Activated T-helper 17 cell treated with anti-CD3 and anti-CD28 coated beads, Interleukin-2, amount 50 U/mL, for 72 hours (primary cell): Measurements from ENCODE around the gene SEC23A. TPM values are rescaled to one million over a fixed set of nuclear protein-coding genes. Genes with fewer than 3 reads are reported as not detected.
"Not testable (repeated sequence)": the region's sequence is repeated elsewhere in the genome, so short reads cannot be mapped to it uniquely, and the experiment has no call there.

Experiments
- ATAC-seq: fragments of 150-1000 bp; cut with Tn5 transposase; replicated peaks from 2 replicates; pipeline ENCODE4 v1.10.0; 2021; ENCODE audit warnings: mild to moderate bottlenecking, moderate library complexity
- H3K27ac Mint-ChIP-seq: one replicate; pipeline ENCODE4 v1.8.0; 2022; ENCODE audit warnings: mixed read lengths
- H3K27me3 Mint-ChIP-seq: one replicate; pipeline ENCODE4 v1.8.0; 2022; ENCODE audit warnings: mixed read lengths
- H3K36me3 Mint-ChIP-seq: one replicate; pipeline ENCODE4 v1.8.0; 2022; ENCODE audit warnings: low read depth, mild to moderate bottlenecking, mixed read lengths
- H3K4me1 Mint-ChIP-seq: one replicate; pipeline ENCODE4 v1.8.0; 2022; ENCODE audit warnings: mixed read lengths
- H3K4me3 Mint-ChIP-seq: one replicate; pipeline ENCODE4 v1.8.0; 2022; ENCODE audit warnings: mild to moderate bottlenecking, mixed read lengths
- H3K9me3 Mint-ChIP-seq: one replicate; pipeline ENCODE4 v1.8.0; 2022; ENCODE audit warnings: mixed read lengths
- total RNA-seq, 2 donors: library from RNA; stranded (reverse); gene quantifications; one replicate each; pipeline ENCODE4 v1.2.3, GENCODE V29; 2022

Gene SEC23A
- total RNA-seq, 2 donors from 2014 or later: 48.3 to 50.9 TPM

DNA sequence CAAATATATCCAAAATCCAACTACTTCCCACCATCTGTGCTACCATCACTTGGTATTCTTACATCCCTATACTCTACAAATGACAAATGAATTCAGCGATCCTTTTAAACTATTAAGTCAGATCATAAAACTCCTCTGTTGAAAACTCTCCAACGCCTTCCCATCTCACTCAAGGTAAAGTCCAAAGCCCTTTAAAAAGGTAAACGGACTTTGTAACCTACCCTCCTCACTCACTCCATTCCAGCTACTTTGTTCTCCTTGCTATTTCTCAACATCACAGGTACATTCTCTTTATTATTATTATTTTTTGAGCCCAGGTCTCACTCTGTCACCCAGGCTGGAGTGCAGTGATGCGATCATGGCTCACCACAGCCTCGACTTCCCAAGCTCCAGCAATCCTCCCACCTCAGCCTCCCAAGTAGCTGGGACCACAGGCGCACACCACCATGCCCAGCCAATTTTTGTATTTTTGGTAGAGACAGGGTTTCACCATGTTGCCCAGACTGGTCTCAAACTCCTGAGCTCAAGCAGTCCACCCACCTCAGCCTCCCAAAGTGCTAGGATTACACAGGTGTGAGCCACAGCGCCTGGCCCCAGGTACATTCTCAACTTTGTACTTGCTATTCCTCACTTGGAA is 33.7 kb downstream of the SEC23A start:
- H3K4me1 Mint-ChIP-seq, ATAC-seq, H3K4me3 Mint-ChIP-seq, H3K27me3 Mint-ChIP-seq, H3K9me3 Mint-ChIP-seq: not testable (repeated sequence)
- Mint-ChIP-seq H3K36me3 (peaks cover 96% of the 10 kb centered on the region), H3K27ac (peak overlapping the region; percentile 28)

DNA sequence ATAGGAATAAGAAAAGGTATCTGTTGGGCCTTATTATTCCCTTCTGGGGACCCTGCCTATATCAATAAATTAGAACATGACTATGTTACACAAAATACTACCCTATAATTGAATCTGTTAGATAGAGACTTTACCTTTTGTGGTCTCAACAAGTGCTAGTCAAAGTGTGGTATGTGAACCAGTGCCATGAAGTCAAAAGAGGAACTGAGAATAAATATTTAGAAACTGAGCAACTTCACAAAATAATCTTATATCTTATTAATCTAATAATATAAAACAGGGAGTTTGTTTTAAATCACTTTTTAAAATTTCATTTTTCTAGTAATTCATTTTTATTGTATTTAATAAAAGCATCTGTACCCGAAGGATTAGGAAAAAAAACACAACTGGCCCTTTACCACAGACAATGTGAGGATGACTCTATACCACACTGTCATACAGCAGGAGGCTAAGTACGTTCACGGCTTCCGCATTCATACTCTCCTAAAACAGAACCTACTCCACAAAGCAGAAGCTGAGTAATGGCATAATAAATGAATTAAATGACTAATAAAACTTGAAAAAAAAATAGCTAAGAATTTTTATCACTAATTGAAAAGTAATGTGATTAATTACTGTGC is 42.1 kb downstream of the SEC23A start:
- no peak overlapping the region for H3K27ac Mint-ChIP-seq
- peaks cover 100% of the 10 kb centered on the region for H3K36me3 Mint-ChIP-seq
- no peak for ATAC-seq
- no peaks in the 10 kb centered on the region for H3K4me1 Mint-ChIP-seq
- no peaks in the 10 kb centered on the region for H3K9me3 Mint-ChIP-seq
- H3K4me3 Mint-ChIP-seq: no peak overlapping the region
- H3K27me3 Mint-ChIP-seq: no peaks in the 10 kb centered on the region

DNA sequence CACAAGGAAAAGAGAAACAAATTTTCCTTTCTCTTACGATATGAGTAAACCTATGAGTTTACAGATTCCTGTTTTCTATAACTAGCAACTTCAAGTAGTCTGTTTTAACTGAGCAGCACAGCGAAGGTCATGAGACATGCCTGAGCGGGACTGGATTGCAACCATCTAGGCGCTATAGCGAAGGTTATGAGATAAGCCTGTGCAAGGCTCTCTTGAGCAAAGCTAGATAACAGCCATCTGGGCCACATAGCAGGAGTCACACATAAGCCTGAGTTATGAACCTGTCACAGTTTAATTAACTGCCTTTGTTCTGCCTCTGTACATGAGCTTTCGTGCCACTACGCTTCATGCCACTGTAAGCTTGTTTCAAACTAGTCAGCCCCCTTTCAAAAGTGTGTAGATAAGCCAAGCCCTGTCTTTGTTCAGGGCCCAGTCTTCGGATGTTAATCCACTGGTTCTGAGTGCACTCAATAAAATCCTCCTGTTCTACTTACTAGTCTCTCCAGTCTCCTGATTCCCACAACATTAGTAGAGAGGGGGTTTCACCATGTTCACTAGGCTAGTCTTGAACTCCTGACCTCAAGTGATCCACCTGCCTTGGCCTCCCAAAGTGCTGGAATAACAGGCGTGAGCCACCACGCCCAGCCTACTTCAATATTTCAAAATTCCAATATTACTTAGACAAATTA is 47.1 kb downstream of the SEC23A start:
- H3K27ac Mint-ChIP-seq: no peak overlapping the region
- H3K4me1 Mint-ChIP-seq: no peaks in the 10 kb centered on the region
- ATAC-seq: no peak
- H3K36me3 Mint-ChIP-seq: peaks cover 100% of the 10 kb centered on the region
- H3K4me3 Mint-ChIP-seq: no peak overlapping the region
- no peaks in the 10 kb centered on the region for H3K27me3 Mint-ChIP-seq
- H3K9me3 Mint-ChIP-seq: no peaks in the 10 kb centered on the region

DNA sequence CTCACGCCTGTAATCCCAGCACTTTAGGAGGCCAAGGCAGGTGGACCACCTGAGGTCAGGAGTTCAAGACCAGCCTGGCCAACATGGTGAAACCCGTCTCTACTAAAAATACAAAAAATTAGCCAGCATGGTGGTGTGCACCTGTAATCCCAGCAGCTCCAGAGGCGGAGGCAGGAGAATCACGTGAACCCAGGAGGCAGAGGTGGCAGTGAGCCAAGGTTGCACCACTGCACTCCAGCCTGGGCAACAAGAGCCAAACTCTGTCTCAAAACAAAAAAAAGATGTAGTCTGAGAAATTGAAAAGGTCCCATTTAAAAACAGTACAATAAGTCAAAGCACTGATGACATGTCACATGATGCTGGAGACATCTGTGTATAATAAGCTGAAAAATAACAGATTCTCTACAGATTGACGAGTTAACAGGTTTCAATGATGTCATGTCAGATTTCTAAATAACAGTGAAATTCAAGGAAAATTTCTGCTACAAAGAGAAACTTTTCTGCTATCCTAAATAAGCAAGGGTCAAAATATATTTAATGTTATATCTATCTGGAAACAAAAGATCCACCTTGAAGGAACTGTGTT is 50.1 kb downstream of the SEC23A start:
- not testable (repeated sequence) for H3K4me1 Mint-ChIP-seq, H3K27ac Mint-ChIP-seq, H3K4me3 Mint-ChIP-seq, H3K9me3 Mint-ChIP-seq, H3K27me3 Mint-ChIP-seq, ATAC-seq
- peaks cover 99% of the 10 kb centered on the region for H3K36me3 Mint-ChIP-seq

DNA sequence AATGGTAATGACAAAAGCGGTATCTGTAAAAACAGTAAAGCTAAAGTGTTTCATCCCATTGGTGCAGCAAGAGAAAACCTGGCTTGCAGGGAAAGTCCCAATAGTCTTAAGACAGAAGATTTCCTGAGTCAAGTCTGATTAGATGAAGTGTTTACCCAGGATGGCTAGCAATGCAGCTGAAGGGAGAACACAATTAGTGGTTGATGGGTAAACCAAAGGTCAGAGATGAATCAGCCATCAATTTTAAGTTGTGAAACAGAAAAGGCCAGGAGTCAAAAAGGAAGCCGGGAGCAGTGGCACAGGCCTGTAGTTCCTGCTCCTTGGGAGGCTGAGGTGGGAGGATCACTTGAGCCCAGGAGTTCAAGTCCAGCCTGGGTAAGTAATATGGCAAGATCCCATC is 52.6 kb downstream of the SEC23A start:
- peak; percentile 76 for ATAC-seq
- peak overlapping the region; percentile 36 for H3K27ac Mint-ChIP-seq
- H3K9me3 Mint-ChIP-seq: no peaks in the 10 kb centered on the region
- H3K36me3 Mint-ChIP-seq: peaks cover 99% of the 10 kb centered on the region
- H3K4me3 Mint-ChIP-seq: no peak overlapping the region
- H3K27me3 Mint-ChIP-seq: no peaks in the 10 kb centered on the region
- peaks cover 4% of the 10 kb centered on the region for H3K4me1 Mint-ChIP-seq

DNA sequence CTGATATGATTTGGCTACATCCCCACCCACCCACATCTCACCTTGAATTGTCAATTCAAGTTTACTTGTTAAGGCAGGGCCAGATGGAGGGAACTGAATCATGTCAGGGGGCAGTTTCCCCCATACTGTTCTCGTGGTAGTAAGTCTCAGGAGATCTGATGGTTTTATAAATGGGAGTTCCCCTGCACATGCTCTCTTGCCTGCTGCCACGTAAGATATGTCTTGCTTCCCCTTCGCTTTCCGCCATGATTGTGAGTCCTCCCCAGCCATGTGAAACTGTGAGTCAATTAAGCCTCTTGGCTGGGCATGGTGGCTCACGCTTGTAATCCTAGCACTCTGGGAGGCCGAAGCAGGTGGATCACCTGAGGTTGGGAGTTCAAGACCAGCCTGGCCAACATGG is 57.1 kb downstream of the SEC23A start:
- peak; percentile 64 for ATAC-seq
- not testable (repeated sequence) for H3K9me3 Mint-ChIP-seq, H3K27me3 Mint-ChIP-seq, H3K4me3 Mint-ChIP-seq, H3K4me1 Mint-ChIP-seq, H3K27ac Mint-ChIP-seq
- peaks cover 92% of the 10 kb centered on the region for H3K36me3 Mint-ChIP-seq

DNA sequence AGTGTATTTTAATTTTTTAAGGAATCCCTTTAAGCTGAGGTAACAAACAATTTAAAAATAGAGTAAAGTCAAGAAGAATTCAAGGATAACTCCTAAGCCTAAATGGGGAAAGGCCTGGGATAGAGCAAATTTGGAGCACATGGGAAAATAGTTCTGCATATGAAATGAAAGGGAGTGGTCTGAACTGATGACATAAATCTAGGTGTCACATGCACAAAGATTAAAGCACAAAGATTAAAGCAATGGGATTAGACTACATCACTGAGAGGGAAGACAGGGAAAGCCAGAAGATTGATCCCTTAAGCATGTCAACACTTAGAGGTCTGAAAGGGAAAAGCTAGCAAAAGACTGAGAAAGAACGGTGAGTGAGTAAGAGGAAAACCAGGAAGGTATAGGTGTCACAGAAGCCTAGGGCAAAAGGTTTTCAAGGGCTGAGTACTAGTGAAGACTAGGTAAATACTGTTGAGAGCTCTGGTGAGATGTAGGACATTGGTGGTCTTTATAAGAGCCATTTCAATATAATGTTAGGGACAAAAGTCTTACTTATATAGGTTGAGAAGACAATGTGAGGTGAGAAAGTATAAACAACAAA is 59.6 kb downstream of the SEC23A start:
- Mint-ChIP-seq H3K36me3 (peaks cover 75% of the 10 kb centered on the region), H3K4me1 (peaks cover 4% of the 10 kb centered on the region), H3K27me3 (no peaks in the 10 kb centered on the region), H3K4me3 (no peak overlapping the region), H3K27ac (peak overlapping the region; percentile 17), H3K9me3 (no peaks in the 10 kb centered on the region)
- no peak for ATAC-seq

DNA sequence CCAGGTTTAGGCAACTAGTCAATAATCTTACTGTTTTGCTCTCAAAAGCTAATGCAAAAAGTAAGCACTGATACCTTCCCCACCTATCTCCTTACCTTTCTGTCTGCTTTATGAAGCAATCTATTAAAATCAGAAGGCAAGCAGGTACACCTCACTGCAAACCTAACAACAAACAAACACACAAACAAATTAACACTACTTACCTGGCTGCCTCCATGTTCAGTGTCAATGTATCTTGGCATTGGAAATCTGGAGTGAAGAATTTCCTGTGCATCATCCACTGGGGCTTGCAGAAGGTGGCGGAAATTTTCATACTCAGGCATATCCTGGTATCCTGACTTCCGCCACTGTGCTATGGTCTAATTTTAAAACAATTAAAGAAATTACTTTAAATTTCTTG is 62.5 kb downstream of the SEC23A start:
- no peak for ATAC-seq
- Mint-ChIP-seq H3K36me3 (peaks cover 46% of the 10 kb centered on the region), H3K9me3 (no peaks in the 10 kb centered on the region), H3K4me3 (no peak overlapping the region), H3K27ac (no peak overlapping the region), H3K27me3 (no peaks in the 10 kb centered on the region), H3K4me1 (no peaks in the 10 kb centered on the region)

DNA sequence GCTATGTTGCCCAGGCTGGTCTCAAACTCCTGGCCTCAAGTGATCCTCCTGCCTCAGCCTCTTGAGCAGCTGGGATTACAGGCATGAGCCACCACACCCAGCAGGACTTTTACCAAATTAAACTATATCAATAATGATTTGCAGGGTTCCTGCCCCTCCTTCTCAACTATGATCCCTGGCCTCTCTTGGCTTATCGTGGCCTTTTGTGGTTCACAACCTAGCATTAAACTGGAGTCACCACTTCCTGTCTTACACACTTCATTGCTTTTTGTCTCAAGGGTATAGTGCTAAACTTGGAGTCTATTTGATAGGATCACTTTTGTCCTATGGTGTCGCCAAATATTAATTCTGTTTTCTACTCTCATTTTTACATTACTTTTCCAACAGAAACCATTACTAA is 64.5 kb downstream of the SEC23A start:
- Mint-ChIP-seq H3K4me3 (no peak overlapping the region), H3K4me1 (no peaks in the 10 kb centered on the region), H3K9me3 (no peaks in the 10 kb centered on the region), H3K27ac (no peak overlapping the region), H3K36me3 (peaks cover 36% of the 10 kb centered on the region), H3K27me3 (no peaks in the 10 kb centered on the region)
- no peak for ATAC-seq

DNA sequence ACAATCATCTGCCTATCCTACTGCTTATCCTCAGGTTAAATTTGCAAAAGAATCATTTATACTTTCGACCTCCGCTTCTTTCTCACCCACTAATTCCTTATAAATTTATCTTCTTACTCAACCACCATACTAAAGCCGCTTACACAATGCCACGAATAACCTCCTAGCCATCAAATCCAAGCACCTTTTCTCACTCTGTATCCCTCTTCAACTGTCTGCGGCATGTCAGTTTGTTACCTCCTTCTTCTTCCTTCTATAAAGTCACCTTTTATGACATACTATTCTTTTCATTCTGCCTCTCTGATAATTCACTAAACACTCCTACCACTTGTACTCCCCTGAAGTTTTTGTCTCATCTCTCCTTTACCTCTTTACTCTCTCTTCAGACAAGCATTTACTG is 66.3 kb downstream of the SEC23A start:
- H3K4me1 Mint-ChIP-seq: no peaks in the 10 kb centered on the region
- no peak overlapping the region for H3K4me3 Mint-ChIP-seq
- peaks cover 35% of the 10 kb centered on the region for H3K36me3 Mint-ChIP-seq
- H3K27ac Mint-ChIP-seq: no peak overlapping the region
- no peak for ATAC-seq
- no peaks in the 10 kb centered on the region for H3K9me3 Mint-ChIP-seq
- no peaks in the 10 kb centered on the region for H3K27me3 Mint-ChIP-seq

DNA sequence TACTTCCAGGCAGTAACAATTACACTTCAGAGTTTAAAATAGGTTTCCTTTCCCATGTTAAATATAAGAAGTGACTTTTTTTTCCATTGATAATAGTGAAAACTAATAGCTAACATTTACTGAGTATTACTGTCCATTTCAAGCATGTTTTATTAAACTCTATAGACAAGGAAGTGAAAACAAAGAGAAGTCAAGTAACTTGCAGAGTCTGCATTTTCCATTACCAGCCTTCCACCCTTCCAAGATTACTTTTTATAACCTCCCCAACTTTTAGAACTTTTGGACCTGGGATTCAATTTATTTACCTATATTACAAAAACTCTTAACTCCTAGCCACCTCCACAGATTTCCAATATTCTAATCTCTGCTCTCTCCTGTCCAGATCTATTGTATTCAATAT is 67.7 kb downstream of the SEC23A start:
- peaks cover 43% of the 10 kb centered on the region for H3K36me3 Mint-ChIP-seq
- no peaks in the 10 kb centered on the region for H3K4me1 Mint-ChIP-seq
- H3K9me3 Mint-ChIP-seq: no peaks in the 10 kb centered on the region
- no peak overlapping the region for H3K4me3 Mint-ChIP-seq
- no peak for ATAC-seq
- no peak overlapping the region for H3K27ac Mint-ChIP-seq
- H3K27me3 Mint-ChIP-seq: no peaks in the 10 kb centered on the region

DNA sequence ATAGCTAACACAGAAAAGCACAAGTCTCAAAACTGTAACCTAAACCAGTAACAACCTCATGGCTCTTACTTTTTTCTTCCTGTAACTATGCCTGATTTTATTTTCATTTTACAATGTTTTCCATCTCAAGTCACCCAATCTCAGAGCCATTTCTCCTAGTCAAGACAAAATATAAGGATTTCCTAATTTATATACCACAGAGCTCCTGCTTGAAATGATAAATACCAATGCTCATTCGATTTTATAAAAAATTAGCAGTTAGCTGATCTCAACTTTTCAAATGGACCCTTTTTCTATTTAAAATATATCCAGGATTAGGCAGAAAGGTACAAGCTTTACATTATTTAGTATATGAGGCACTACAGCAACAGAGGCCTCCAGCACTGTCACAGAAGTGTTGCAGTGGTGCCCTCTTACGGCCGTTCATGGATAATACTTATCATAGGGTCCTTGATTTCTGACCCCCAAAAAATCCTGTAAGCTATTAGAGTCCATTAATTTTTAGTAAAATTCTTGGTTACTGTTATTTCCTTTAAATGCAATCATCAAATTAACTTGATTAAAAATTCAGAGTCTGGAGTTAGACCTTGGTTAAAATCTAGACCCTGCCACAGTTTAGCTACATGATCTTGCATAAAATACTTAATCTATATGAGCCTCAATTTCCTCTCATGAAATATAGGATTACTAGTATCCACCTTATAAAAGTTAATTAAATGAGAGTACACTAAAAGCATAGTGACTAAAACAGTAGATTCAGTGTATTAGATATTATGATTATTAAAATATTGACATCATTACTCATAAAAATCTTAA is 68.3 kb downstream of the SEC23A start:
- ATAC-seq: no peak
- H3K27me3 Mint-ChIP-seq: no peaks in the 10 kb centered on the region
- H3K27ac Mint-ChIP-seq: no peak overlapping the region
- H3K4me3 Mint-ChIP-seq: no peak overlapping the region
- H3K36me3 Mint-ChIP-seq: peaks cover 47% of the 10 kb centered on the region
- H3K9me3 Mint-ChIP-seq: no peaks in the 10 kb centered on the region
- no peaks in the 10 kb centered on the region for H3K4me1 Mint-ChIP-seq

DNA sequence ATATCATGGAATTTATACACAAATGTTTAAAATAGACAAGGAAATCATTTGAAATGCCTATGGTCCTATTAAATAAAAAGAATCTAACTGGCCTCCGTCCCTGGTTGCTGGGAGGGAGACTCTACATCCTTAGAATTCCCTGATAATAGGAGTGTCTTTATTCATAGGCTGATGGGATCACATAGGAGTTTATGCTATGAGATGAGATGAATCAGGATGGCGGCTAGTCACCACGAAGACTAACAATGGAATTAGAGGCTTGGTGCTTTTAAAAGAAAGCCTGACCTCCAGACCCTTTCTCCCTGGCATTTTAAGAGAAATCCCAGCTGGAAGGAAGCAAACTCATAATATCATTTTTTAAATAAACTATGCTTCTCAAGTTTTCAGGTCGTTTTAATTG is 69.7 kb downstream of the SEC23A start:
- Mint-ChIP-seq H3K36me3 (peaks cover 58% of the 10 kb centered on the region), H3K4me3 (no peak overlapping the region), H3K9me3 (no peaks in the 10 kb centered on the region), H3K27me3 (no peaks in the 10 kb centered on the region), H3K27ac (no peak overlapping the region), H3K4me1 (no peaks in the 10 kb centered on the region)
- no peak for ATAC-seq

DNA sequence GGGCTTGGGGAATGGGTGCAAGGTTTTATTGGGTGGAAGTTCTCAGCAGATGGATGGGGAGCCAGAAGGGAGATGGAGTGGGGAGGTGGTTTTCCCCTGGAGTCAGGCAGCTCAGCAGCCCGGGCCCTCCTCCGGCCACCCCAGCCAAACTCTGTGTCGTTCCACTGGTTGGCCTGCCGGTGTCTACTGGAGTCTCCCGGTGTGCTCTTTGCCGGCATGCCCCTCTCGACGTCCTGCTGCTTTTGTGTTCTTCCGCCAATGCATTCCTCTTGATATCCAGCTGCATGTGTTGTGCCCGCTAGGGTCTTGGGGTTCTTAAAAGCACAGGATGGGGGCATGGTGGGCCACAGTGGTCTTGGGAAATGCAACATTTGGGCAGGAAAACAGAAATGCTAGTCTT is 72.8 kb downstream of the SEC23A start:
- ATAC-seq: no peak
- Mint-ChIP-seq H3K36me3 (peaks cover 63% of the 10 kb centered on the region), H3K27ac (no peak overlapping the region), H3K4me1 (no peaks in the 10 kb centered on the region), H3K27me3 (no peaks in the 10 kb centered on the region), H3K4me3 (no peak overlapping the region), H3K9me3 (no peaks in the 10 kb centered on the region)
